AG20443 (cell line): Measurements from ENCODE around the gene DMP1.
"Not testable (repeated sequence)": the region's sequence is repeated elsewhere in the genome, so short reads cannot be mapped to it uniquely, and the experiment has no call there.

Source experiments
- DNase-seq: peaks from one replicate; pipeline ENCODE4 v3.0.0; 2012; ENCODE audit warnings: low spot score, mixed read lengths

DMP1 gene

DNA sequence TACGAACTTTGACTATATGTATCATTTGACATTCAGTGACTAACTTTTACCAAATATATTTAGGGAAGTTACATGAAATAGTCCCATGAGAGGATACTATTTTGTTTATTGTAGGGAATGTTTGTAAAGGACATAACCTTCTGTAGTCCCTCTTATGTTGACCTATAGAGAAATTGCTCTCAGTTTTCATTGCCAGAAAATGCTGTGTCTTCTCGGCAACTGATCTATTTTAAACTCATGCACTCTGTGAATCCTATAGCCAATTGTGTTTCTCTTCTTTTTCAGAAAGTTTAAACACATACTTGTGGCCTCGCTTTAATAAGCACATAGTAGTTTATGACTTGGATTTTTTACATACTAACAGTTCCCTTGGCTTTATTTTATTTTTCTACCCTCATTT, 38.2 kb downstream of the DMP1 start:
- DNase-seq, result no peak

DNA sequence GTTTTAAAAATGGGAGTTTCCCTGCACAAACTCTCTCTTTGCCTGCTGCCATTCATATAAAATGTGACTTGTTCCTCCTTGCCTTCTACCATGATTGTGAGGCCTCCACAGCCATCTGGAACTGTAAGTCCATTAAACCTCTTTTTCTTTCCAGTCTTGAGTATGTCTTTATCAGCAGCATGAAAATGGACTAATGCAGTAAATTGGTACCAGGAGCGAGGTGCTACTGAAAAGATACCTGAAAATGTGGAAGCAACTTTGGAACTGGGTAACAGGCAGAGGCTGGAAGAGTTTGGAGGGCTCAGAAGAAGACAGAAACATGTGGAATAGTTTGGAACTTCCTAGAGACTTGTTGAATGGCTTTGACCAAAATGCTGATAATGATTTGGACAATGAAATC, 40.9 kb downstream of the DMP1 start:
- not testable (repeated sequence) for DNase-seq

DNA sequence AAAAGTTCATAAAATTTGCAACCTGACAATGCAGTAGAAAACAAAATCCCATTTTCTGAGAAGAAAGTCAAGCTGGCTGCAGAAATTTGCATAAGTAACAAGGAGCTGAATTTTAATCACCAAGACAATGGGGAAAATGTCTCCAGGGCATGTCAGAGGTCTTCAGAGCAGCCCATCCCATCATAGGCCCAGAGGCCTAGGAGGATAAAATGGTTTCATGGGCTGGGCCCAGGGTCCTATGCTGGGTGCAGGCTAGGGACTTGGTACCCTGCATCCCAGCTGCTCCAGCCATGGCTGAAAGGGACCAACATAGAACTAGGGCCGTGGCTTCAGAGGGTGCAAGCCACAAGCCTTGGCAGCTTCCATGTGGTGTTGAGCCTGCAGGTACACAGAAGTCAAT, 42.0 kb downstream of the DMP1 start:
- DNase-seq, result not testable (repeated sequence)

DNA sequence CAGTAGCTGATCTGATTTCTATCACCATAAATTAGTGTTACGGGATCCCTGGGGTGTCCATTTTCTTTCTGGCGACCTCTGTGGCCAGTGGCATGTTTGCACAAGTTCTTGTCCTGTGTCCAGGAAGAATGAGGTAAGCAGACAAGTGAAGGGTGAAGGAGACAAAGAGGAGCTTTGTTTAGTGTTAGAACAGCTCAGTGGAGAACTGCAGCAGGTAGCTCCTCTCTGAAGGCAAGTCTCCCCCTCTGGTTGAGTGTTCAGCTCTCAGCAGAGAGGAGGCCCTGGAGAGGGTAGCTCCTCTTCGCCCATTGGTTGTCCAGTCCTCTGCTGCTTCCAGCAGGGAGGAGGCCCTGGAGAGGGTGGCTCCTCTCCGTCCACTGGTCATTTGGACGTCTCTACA, 47.2 kb downstream of the DMP1 start:
- DNase-seq, result no peak

DNA sequence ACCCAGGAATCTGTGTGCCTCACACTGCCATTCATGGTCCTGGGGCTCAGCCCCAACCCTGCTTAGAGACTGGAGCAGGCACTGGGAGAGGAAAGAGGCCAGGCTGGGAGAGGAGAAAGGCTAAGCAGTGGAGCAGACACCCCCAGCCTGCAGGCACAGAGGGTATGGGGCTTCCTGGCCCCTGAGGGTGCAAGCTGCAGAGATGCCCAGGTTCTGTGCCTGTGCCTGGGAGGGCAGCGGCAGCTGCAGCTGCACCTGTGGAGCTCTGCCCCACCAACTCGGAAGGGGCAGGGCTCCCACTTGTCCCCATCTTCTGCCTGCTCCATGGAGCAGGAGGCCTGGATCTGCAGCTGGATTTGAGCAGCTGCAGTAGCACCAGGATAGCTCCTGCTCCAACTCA, 47.9 kb downstream of the DMP1 start:
- no peak for DNase-seq

DNA sequence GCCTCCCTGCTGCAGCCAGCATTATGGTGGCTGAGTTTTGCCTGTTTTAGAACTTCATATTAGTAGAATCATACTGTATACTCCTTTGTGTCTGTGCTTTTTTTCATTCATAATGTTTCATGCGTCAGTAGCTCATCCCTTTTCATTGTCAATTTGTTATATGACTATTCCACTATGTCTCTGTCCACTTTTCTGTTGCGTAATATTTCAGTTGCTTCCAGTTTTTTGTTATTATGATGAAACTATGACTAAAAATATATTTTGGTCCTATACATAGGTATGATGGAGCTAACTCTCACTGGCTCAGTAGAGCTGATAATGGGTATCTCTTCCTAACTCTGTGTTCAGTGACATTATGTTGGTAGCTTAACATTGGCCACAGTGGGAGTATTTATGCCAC, 48.3 kb downstream of the DMP1 start:
- DNase-seq, result no peak

DNA sequence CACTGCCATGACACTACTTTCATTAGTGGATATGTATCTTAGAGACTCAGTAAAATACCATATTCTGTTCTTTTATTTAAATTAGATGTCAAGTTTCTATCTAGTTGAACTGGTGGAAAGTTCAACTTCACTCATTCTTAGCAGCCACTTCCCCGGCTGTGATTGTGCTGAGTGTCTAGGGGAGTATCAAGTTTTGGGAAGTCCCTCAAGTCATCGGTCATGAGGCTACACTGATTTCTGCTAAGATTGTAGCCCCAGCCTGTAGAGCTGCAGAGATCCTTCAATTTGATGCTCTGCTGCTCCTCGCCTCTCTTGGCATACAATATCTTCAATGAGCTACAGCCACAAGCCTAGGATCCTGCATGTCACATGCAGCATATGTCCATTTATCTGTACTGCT, 53.9 kb downstream of the DMP1 start:
- no peak for DNase-seq

DNA sequence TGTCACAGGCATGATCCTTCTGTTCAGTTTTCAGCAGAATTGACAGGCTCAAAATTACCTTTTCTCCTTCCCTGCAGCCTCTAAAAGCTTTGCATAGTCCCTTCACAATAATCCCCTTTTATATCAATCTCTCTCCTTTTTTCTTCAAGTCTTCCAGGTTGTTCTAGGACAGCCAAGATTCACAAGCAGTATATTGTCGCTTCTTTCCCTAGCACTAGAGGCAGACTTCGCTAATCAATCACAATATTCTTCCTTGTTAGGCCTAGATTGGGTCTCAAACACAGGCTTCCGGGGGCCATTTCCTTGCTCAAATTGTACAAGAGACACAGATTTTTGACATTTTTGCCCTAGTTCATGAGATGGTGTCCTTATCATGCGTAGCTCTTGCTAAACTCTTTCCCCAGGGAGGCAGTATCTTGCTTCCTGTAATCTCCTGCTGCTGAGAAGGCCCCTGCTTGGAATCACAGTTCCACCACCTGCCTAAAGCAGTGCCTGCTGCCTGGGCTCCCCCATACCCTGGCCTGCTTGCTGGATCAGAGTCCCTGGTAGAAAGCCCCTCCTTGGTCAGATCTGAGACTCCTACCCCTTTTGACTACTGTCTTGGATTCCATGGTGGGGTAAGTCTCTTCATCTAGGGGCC, 57.3 kb downstream of the DMP1 start:
- DNase-seq, result no peak
